NB4 (cell line): ENCODE results near the gene SCAF4.

ENCODE experiments used
- DNase-seq: peaks from one replicate; pipeline ENCODE4 v3.0.0; 2010; ENCODE audit warnings: low read depth
- H3K4me3 ChIP-seq: one replicate; pipeline ENCODE4 v1.5.1; 2011; ENCODE audit warnings: mild to moderate bottlenecking, low read depth, low read length, moderate library complexity
- MYC ChIP-seq: IDR thresholded peaks from 2 replicates; pipeline ENCODE4 v1.6.1; 2011; ENCODE audit warnings: low read depth, low read length
- POLR2A ChIP-seq: IDR thresholded peaks from 2 replicates; pipeline ENCODE4 v1.6.1; 2011; ENCODE audit warnings: mild to moderate bottlenecking; ENCODE audit not compliant: insufficient read length; ENCODE audit errors: extremely low read depth
- TF ChIP-seq, protein P1 (sequence below): IDR thresholded peaks from one replicate; pipeline ENCODE4 v1.5.1; 2012; ENCODE audit warnings: low read depth, low read length
- TF ChIP-seq, protein P2 (sequence below): IDR thresholded peaks from 2 replicates; pipeline ENCODE4 v1.6.1; 2011; ENCODE audit warnings: low read depth, low read length

Gene SCAF4

DNA sequence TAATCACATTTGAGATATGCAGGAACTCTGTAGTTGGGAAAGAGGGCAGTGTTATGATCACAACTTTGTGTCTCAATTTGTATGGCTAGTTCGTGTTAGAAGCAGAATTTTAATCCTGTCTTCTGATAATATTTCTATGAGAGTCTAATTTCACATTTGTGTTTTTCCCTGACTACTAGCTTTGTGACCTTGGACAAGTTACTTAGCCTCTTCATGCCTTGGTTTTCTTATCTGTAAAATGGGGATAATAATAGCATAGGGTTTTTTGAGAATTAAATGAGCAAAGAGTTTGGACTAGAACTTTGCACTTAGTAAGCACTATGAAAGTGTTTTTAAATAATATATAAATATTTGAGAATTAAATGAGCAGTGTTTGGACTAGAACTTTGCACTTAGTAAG, 24.9 kb upstream of the SCAF4 start:
- TF ChIP-seq, protein P1, sequence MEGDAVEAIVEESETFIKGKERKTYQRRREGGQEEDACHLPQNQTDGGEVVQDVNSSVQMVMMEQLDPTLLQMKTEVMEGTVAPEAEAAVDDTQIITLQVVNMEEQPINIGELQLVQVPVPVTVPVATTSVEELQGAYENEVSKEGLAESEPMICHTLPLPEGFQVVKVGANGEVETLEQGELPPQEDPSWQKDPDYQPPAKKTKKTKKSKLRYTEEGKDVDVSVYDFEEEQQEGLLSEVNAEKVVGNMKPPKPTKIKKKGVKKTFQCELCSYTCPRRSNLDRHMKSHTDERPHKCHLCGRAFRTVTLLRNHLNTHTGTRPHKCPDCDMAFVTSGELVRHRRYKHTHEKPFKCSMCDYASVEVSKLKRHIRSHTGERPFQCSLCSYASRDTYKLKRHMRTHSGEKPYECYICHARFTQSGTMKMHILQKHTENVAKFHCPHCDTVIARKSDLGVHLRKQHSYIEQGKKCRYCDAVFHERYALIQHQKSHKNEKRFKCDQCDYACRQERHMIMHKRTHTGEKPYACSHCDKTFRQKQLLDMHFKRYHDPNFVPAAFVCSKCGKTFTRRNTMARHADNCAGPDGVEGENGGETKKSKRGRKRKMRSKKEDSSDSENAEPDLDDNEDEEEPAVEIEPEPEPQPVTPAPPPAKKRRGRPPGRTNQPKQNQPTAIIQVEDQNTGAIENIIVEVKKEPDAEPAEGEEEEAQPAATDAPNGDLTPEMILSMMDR, result no peak
- no peak for TF ChIP-seq MYC
- TF ChIP-seq, protein P2, sequence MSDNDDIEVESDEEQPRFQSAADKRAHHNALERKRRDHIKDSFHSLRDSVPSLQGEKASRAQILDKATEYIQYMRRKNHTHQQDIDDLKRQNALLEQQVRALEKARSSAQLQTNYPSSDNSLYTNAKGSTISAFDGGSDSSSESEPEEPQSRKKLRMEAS, result no peak
- no peak for TF ChIP-seq POLR2A
- no peak for DNase-seq
- no peak overlapping the region for H3K4me3 ChIP-seq

- no peak overlapping the region for H3K4me3 ChIP-seq
- TF ChIP-seq MYC (no peak), POLR2A (no peak)
- no peak for DNase-seq
Measured at GRCh38 chr21:31755027-31755426, 23.1 kb upstream of the SCAF4 start.

DNA sequence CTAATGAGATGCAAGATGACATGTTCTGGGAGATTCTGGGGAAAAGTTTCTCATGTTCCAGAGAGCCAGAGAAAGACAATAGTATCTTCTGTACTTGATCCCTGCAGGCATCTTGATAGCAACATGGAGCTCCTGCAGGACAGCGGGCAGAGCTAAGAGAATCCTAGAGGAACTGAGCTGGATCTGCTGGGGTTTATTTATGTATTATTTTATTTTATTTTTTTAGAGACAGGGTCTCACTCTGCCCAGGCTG, 22.7 kb upstream of the SCAF4 start:
- DNase-seq, result no peak
- TF ChIP-seq, protein P1, result no peak

DNA sequence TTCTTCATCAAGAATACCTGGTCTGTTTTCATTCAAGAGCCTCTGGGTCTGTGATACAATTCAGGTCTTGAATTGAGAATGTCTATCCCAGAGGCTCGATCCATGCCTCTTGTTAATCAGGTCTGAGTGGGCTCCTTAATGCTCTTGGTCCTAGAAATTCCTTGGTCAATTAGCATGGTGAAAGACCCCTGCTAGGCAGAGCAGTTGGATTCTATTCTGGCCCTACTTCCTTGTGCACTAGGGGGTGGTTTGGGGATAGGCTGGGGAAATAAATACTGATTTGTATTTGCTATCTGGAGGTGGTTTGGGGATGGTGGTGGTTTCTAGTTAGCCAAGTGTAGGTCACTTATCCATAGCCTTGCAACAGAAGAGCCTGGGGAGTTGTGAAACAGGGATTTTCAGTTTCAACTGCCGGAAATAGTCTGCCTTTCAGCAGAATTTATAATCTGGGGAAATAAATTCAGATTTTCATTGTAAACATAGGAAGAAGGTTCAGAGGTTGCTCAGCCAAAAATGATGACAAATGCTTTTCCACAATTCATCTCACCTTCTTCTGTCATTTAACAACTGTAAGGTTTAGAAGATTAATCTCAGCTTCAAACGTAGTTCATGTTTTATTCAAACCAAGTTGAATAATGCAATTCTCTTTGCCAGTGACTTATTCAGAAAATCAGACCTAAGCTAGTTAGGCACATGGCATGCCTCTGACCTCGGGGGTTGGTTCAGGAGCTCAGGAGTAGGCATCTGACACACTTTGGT, 22.2 kb upstream of the SCAF4 start:
- H3K4me3 ChIP-seq, result no peak overlapping the region
- peak; percentile 29 for DNase-seq
- TF ChIP-seq MYC, result no peak
- TF ChIP-seq POLR2A, result no peak
- TF ChIP-seq, protein P1, result no peak
- TF ChIP-seq, protein P2, result no peak

More for the DNA sequence above, 22.7 kb upstream of the SCAF4 start:
- no peak overlapping the region for H3K4me3 ChIP-seq

DNA sequence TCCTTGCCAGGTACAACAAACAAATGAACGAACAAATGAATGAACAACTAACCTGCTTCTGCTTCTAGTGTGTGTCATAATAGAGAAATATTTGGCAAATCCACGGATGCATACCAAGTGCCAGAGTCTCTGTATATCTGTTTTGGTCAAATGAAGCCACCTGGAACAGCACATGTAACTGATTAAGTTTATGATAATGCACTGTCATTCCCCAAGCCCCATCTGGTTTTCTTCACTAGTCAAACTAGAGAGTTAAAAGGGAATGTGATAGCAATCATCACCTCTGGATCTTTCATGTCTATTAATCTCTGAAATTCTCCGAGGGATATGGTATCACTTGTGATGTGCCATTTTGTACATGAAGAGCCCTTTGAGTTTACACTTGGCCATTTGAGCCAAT, 21.0 kb upstream of the SCAF4 start:
- TF ChIP-seq POLR2A (no peak), MYC (no peak)
- TF ChIP-seq, protein P2, result no peak
- TF ChIP-seq, protein P1, result no peak
- H3K4me3 ChIP-seq, result no peak overlapping the region
- no peak for DNase-seq

DNA sequence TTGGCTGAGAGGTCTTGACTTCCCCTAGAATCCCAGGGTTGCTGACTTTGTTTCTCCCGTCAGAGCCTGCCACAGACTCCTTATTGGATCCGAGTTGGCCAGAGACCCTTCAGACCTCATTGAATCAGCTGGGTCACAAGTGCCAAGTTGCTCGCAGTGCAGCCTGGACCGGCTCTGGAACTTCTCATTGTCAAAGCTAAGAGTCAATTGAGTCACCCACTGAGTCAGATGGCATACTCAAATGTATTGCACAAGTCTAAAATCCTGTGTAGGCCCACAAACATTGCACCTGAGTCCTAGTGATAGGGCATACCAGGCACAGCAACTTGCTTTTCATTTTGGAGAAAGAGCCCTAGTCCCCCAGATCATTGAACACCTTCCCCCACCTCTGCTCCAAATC, 20.4 kb upstream of the SCAF4 start:
- TF ChIP-seq POLR2A (no peak), MYC (no peak)
- TF ChIP-seq, protein P1, result no peak
- TF ChIP-seq, protein P2, result no peak
- H3K4me3 ChIP-seq, result no peak overlapping the region
- peak; percentile 13 for DNase-seq
